HT-29 (cell line): ENCODE results near the gene PIGV. TPM values are rescaled to one million over a fixed set of nuclear protein-coding genes. Genes with fewer than 3 reads are reported as not detected.

Experiments used
- DNase-seq: peaks from one replicate; pipeline ENCODE4 v3.0.0-alpha.2; 2015; ENCODE audit warnings: low spot score
- total RNA-seq: library from RNA; depleted of rRNA; stranded (reverse); fragments of >200 nt; shearing (Covaris generic); gene quantifications from 2 replicates; pipeline ENCODE4 v1.2.3, GENCODE V29; 2014

PIGV gene
- total RNA-seq, 1 experiment from 2014 or later = 20.0 TPM

GRCh38 chr1:26772687-26773086, 15.1 kb upstream of the PIGV start:
- no peak for DNase-seq

- no peak for DNase-seq
Observed at GRCh38 chr1:26774462-26774861, 13.3 kb upstream of the PIGV start.

DNA sequence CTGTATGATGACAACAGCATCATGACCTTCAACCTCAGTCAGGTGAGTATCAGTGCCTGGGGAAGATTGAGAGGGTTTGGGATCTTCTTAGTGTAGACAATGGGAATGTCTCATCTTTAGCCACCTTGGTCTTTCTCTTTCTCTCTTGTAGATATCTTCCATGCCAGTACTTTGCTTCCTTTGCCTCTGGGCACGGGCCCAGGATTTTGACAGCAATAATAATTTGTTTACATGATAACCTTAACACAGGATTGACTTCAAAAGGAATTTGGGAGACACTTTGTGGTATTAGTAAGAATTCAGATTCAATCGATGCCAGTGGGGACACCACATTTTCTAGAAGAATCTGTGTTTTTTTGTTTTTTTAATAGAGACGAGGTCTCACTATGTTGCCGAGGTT, 12.1 kb upstream of the PIGV start:
- DNase-seq = no peak

DNA sequence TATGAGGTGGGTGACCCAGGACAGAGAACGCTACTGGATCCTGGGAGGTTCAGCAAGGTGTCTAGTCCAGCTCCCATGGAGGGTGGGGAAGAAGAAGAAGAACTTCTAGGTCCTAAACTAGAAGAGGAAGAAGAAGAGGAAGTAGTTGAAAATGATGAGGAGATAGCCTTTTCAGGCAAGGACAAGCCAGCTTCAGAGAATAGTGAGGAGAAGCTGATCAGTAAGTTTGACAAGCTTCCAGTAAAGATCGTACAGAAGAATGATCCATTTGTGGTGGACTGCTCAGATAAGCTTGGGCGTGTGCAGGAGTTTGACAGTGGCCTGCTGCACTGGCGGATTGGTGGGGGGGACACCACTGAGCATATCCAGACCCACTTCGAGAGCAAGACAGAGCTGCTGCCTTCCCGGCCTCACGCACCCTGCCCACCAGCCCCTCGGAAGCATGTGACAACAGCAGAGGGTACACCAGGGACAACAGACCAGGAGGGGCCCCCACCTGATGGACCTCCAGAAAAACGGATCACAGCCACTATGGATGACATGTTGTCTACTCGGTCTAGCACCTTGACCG, 8.6 kb upstream of the PIGV start:
- DNase-seq = no peak

DNA sequence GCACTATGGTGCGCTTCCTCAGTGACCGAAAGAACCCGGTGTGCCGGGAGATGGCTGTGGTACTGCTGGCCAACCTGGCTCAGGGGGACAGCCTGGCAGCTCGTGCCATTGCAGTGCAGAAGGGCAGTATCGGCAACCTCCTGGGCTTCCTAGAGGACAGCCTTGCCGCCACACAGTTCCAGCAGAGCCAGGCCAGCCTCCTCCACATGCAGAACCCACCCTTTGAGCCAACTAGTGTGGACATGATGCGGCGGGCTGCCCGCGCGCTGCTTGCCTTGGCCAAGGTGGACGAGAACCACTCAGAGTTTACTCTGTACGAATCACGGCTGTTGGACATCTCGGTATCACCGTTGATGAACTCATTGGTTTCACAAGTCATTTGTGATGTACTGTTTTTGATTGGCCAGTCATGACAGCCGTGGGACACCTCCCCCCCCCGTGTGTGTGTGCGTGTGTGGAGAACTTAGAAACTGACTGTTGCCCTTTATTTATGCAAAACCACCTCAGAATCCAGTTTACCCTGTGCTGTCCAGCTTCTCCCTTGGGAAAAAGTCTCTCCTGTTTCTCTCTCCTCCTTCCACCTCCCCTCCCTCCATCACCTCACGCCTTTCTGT, 7.3 kb upstream of the PIGV start:
- DNase-seq = no peak

- DNase-seq = no peak
Observed at GRCh38 chr1:26781206-26781825, 6.4 kb upstream of the PIGV start.

DNA sequence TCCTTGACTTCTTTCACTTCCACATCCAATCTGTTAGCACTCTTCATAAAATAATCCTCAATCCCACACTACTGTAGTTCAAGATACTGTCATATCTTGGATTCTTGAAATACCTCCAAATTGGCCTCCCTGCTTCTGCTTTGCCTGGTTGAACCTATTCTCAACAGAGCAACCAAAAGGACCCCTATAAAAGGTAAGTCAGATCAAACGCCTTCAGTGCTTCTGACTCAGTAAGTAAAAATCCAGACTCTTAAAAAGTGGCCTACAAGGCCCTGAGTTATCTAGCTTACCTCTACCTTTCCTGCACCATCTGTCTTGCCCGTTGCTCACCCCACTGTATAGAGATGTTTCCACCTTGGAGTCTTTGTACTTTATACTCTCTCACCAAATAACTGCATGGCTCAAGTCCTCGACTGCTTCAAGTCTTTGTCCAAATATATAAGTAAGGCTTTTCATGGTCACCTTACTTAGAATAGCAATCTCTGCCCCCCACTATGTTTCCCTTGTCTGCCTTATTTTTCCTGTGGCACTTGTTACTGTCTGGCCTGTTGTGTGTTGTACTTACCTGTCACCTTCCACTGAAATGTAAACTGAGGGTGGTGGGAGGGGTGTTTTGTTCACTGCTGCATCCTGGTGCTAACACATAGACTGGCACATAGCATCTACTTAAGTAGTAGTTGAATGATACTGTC, 5.1 kb upstream of the PIGV start:
- no peak for DNase-seq

DNA sequence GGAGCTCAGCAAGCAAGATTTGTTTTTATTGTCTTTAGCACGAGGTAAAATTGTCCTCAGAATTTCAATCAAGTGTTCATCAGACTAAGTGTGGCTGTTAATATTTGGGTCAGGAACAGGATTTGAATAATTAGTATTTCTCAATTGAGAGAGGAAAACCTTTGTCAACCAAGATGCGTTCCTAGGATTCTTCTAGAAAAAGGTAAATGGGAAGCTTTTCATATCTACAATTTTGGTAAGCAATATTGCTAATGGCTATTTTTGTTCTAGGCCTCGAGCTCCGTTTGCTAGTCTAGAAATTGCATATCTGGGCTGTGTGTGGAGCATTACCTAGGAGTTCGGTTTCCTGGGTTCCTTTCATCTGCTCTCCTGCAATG, 4.1 kb upstream of the PIGV start:
- no peak for DNase-seq

DNA sequence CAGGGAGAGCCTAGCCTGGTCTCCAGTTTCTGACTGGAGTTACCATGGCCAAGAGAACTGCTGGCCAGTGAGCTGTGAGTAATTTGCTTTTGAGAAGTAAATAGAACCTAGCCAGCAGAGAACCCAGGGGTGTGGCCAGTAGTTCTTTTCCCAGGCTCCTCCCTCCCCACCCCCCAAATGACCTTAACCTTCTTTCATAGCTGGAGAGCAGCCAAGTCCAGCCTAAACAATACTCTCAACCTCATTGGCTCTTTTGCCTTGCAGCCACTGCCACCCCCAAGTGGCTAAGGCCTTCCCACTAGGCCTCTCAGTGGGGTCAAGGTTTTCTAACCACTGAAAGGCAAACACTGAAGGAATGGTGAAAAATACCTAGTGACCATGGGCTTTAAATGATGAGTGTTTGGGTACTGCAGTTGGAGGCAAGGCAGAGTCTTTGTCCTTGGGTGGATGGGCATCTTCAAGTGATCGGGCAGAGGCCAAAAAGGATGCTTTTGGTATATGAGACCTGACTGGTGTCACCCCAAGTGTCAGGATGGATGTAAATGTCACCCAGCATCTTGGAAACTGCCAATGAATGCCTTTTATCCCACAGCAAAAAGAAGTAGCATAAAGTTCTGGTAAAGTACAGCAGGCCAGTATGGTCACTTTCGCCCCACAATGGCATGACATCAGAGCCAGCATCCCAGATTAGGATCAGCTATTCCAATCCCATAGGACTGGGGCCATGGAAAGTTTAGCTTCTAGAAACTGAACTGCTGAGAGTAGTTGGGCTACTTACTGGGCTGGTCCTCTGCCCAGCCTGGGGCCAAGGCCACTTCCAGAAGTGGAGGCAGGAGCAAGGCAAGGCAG, 3.5 kb upstream of the PIGV start:
- DNase-seq = peak; percentile 45

GRCh38 chr1:26784886-26785285, 2.9 kb upstream of the PIGV start:
- no peak for DNase-seq

- DNase-seq = peak; percentile 26
Observed at GRCh38 chr1:26785611-26786436, 1.9 kb upstream of the PIGV start.

GRCh38 chr1:26786437-26787380, 1.0 kb upstream of the PIGV start:
- peak; percentile 57 for DNase-seq

DNA sequence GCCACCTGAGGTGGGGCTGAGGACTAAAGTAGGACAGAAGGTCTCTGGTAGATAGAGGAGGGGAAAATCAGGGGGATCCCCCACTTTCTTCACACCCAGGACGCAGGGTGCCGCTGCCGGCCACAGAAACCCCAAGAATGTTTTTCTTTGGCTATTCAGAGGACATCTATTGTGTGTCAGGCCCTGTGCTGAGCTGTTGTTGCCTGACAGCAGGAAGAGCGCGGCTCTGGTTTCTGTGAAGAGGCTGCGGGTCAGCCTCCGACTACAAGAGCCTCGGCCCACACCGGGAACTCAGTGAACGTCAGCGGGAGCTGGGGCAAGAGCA, 407 bp upstream of the PIGV start:
- DNase-seq = no peak

DNA sequence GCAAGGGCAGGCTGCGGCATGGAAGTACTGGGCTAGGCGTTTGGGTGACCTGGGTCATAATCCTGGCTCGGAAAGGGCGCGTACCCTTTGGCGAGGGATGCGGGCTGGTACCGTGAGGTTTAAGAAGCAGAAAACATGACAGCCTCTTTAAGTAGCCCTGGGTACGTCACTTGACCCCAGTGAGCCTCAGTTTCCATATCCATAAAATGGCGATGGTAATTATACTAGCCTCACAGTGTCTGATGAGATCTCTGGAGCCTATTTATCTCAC, 700 bp downstream of the PIGV start:
- peak; percentile 21 for DNase-seq

DNA sequence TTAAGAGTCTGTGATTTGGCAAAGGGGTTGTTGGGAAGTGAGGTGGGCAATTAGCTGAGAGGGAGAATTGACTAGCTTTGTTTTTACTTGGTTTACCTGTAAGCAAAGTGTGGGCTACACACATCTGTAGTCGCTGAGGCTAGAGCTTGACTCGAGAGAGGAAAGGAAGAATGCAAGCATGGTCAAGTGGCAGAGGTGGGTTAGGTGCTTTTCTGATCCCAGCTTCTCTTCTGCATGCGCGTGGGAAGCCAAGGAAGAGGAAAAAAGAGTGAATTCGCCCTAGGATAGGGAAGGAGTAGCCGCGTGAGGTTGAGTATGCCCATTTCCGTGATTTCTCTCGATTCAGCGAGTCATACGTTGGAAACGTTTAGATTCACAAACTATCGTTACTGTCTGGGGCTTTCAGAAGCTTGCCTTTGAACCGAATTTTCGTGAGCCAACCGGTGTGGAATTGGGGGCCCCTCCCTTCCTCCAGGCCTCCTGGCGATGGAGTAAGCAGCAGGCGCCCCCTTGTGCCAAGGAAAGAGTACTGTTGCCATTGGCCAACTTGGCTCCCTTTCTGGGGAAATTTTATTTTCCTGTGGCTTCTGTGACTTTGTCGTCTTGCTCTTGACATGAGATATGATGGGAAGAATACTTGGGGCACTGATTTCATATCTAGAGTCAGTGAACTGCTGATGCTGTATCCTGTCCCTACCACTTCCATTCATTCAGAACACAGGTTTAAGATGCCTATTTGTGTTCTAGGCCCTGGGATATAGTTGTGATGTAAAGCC, 1.3 kb downstream of the PIGV start:
- peak; percentile 85 for DNase-seq

GRCh38 chr1:26789612-26789865, 1.8 kb downstream of the PIGV start:
- DNase-seq = no peak

- DNase-seq = no peak
Observed at GRCh38 chr1:26789931-26790330, 2.2 kb downstream of the PIGV start.

DNA sequence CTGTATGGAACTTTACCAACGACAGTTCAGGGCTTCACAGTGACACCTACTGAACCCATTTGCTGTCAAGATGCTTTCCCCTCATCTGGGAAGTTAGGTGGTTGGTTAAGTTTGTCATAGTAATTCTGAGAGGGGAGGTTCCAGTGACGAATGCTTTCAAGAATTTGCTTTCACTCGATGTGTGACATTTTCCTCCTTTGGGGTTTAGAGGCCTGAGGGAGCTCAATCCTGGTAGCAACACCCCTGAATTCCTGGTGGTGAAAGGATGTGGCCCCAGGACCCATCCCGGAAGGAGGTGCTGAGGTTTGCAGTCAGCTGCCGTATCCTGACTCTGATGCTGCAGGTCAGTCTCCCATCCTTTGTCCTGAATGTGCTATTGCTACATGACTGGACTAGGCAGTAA, 2.8 kb downstream of the PIGV start:
- no peak for DNase-seq

DNA sequence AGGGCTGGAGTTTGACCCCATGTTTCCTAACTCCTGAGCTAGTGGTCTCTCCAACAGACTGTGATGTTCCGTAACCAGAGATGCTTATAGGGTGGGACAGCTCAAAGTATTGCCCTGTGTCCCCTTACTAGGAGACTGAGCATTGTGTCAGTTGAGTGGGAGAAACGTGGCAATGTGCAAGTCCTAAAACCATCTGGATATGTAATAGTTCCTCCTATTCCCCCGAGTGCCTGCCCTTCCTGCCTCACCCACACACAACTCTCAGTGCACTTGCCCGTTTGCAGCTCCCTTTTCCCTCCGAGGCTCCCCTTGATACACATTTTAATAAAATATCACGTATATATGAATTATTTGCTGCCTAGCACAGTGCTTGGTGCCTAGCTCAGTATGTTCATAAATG, 3.4 kb downstream of the PIGV start:
- no peak for DNase-seq

- no peak for DNase-seq
Observed at GRCh38 chr1:26791626-26792025, 3.9 kb downstream of the PIGV start.
